PC-9 (cell line): ENCODE data around the gene ESR2. TPM values are rescaled to one million over a fixed set of nuclear protein-coding genes. Genes with fewer than 3 reads are reported as not detected.
"Not testable (repeated sequence)": the region's sequence is repeated elsewhere in the genome, so short reads cannot be mapped to it uniquely, and the experiment has no call there.

Experiments
- BruUV-seq: library from RNA; stranded (reverse); fragments of 400-500 nt; replicated peaks from 2 replicates; lab custom pipeline; 2021; lab: Mats Ljungman, UMichigan
- CTCF ChIA-PET: fragments of 300-600 bp; sonication (Branson Sonifier 250); formaldehyde crosslinking; loops from one replicate; lab custom pipeline; 2022; ENCODE audit warnings: antibody characterized with exemption; lab: Charles Lee
- POLR2A ChIA-PET: fragments of 300-600 bp; sonication (Branson Sonifier 250); formaldehyde crosslinking; loops from one replicate; lab custom pipeline; 2022; ENCODE audit warnings: antibody characterized with exemption; ENCODE audit not compliant: unreplicated experiment; lab: Charles Lee
- DNase-seq, 2 experiments: peaks; one replicate each; pipeline versions ENCODE4 v3.0.0 to v3.0.0-alpha.2; 2015 to 2022; ENCODE audit warnings: mixed read lengths in 1 of 2
- H2AFZ ChIP-seq: fragments of 200-600 bp; sonication (generic); 2 replicates; pipeline ENCODE4 v1.8.1; 2017; ENCODE audit warnings: antibody characterized with exemption
- H3F3A ChIP-seq: fragments of 200-600 bp; sonication (generic); 2 replicates; pipeline ENCODE4 v1.8.1; 2017; ENCODE audit warnings: antibody characterized with exemption, mild to moderate bottlenecking, low read depth; ENCODE audit not compliant: insufficient read depth
- H3K27ac ChIP-seq: fragments of 200-600 bp; sonication (generic); 2 replicates; pipeline ENCODE4 v1.6.1; 2016; ENCODE audit warnings: mixed run types
- H3K27me3 ChIP-seq: fragments of 200-600 bp; sonication (generic); 2 replicates; pipeline ENCODE4 v1.6.1; 2016; ENCODE audit warnings: low read depth, mixed run types; ENCODE audit not compliant: insufficient read depth
- H3K36me3 ChIP-seq: fragments of 200-600 bp; sonication (generic); 2 replicates; pipeline ENCODE4 v1.6.1; 2016; ENCODE audit warnings: low read depth, mixed run types
- H3K4me1 ChIP-seq: fragments of 200-600 bp; sonication (generic); replicated peaks from 2 replicates; pipeline ENCODE4 v1.6.1; 2016; ENCODE audit warnings: mixed run types; ENCODE audit not compliant: insufficient read depth
- H3K4me2 ChIP-seq: fragments of 200-600 bp; sonication (generic); 2 replicates; pipeline ENCODE4 v1.6.1; 2017; ENCODE audit warnings: mixed run types
- H3K4me3 ChIP-seq: fragments of 200-600 bp; sonication (generic); 2 replicates; pipeline ENCODE4 v1.6.1; 2016; ENCODE audit warnings: mixed run types
- H3K79me2 ChIP-seq: fragments of 200-600 bp; sonication (generic); 2 replicates; pipeline ENCODE4 v1.6.1; 2017; ENCODE audit warnings: low read depth, mixed run types
- H3K9me2 ChIP-seq: fragments of 200-600 bp; sonication (generic); 2 replicates; pipeline ENCODE4 v1.8.1; 2017; ENCODE audit warnings: mild to moderate bottlenecking; ENCODE audit not compliant: insufficient read depth
- H3K9me3 ChIP-seq: fragments of 200-600 bp; sonication (generic); 2 replicates; pipeline ENCODE4 v1.8.1; 2016; ENCODE audit warnings: low read depth; ENCODE audit not compliant: insufficient read depth
- H4K20me1 ChIP-seq: fragments of 200-600 bp; sonication (generic); 2 replicates; pipeline ENCODE4 v1.8.1; 2017; ENCODE audit not compliant: insufficient read depth
- EZH2 ChIP-seq: fragments of 200-600 bp; sonication (generic); IDR thresholded peaks from 2 replicates; pipeline ENCODE4 v1.8.0; 2017; ENCODE audit warnings: antibody characterized with exemption, low read depth
- intact Hi-C: fragments of 100-400 bp; cut with micrococcal nuclease; formaldehyde crosslinking; loops from one replicate; pipeline ENCODE4 v1.10.0; 2022; ENCODE audit not compliant: unreplicated experiment
- total RNA-seq: library from RNA; stranded (reverse); gene quantifications from 2 replicates; pipeline ENCODE4 v1.2.3, GENCODE V29; 2021
- TF ChIP-seq, protein P1 (sequence below): fragments of 200-600 bp; sonication (generic); conservative IDR thresholded peaks from 2 replicates; pipeline ENCODE4 v1.6.1; 2017; ENCODE audit warnings: mixed run types, antibody characterized with exemption, mild to moderate bottlenecking, moderate library complexity

ESR2 gene
- total RNA-seq, 1 experiment from 2014 or later: 0.20 TPM

DNA sequence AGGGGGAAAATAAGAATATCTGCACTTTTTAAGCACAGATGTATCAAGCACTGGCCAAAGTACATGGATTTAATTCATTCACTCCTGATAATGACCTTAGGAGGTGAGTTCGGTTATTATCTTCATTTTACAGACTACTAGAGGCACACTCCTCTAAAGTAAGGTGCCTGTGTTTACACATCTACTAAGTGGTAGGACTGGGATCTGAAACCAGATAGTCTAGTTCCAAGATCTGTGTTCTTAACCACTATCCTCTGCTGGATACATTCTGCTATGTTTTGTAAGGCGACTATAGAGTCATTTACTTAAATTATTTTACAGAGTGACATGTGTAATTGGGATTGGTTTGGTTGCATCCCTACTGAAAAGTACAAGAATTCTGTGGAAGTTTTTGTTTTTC, 175.3 kb downstream of the ESR2 start:
- Histone ChIP-seq H3K4me1 (no peaks in the 10 kb centered on the region), H3K4me3 (no peak overlapping the region), H3F3A (no peaks in the 10 kb centered on the region), H3K27me3 (no peaks in the 10 kb centered on the region), H3K79me2 (no peaks in the 10 kb centered on the region), H3K4me2 (no peak overlapping the region), H3K36me3 (no peaks in the 10 kb centered on the region), H3K27ac (no peak overlapping the region), H2AFZ (no peak overlapping the region), H3K9me2 (no peaks in the 10 kb centered on the region), H3K9me3 (no peaks in the 10 kb centered on the region), H4K20me1 (no peaks in the 10 kb centered on the region)
- ChIA-PET POLR2A (no interaction called here), CTCF (no interaction called here)
- no peak for DNase-seq
- intact Hi-C loops: no loop called here
- TF ChIP-seq EZH2: no peak
- TF ChIP-seq, protein P1, sequence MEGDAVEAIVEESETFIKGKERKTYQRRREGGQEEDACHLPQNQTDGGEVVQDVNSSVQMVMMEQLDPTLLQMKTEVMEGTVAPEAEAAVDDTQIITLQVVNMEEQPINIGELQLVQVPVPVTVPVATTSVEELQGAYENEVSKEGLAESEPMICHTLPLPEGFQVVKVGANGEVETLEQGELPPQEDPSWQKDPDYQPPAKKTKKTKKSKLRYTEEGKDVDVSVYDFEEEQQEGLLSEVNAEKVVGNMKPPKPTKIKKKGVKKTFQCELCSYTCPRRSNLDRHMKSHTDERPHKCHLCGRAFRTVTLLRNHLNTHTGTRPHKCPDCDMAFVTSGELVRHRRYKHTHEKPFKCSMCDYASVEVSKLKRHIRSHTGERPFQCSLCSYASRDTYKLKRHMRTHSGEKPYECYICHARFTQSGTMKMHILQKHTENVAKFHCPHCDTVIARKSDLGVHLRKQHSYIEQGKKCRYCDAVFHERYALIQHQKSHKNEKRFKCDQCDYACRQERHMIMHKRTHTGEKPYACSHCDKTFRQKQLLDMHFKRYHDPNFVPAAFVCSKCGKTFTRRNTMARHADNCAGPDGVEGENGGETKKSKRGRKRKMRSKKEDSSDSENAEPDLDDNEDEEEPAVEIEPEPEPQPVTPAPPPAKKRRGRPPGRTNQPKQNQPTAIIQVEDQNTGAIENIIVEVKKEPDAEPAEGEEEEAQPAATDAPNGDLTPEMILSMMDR: no peak
- no TSS peak for BruUV-seq

DNA sequence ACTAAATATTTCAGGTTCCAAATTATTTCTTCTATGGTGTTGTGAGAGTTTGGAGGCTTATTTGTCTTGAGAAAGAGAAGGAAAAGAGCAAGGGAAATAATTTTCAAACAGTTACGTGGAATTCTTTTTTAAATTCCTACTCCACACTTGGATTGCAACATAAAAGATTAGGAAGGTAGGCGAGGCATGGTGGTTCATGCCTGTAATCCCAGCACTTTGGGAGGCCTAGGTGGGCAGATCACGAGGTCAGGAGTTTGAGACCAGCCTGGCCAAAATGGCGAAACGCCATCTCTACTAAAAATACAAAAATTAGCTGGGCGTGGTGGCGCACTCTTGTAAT, 175.8 kb downstream of the ESR2 start:
- POLR2A ChIA-PET, H3K27me3 ChIP-seq, H3K4me2 ChIP-seq, H3K9me2 ChIP-seq, H3K4me1 ChIP-seq, H3K36me3 ChIP-seq, H3F3A ChIP-seq, intact Hi-C loops, DNase-seq, H4K20me1 ChIP-seq, H3K79me2 ChIP-seq, H2AFZ ChIP-seq, H3K27ac ChIP-seq, H3K9me3 ChIP-seq, H3K4me3 ChIP-seq, CTCF ChIA-PET: not testable (repeated sequence)
- BruUV-seq: TSS peak; percentile 17

DNA sequence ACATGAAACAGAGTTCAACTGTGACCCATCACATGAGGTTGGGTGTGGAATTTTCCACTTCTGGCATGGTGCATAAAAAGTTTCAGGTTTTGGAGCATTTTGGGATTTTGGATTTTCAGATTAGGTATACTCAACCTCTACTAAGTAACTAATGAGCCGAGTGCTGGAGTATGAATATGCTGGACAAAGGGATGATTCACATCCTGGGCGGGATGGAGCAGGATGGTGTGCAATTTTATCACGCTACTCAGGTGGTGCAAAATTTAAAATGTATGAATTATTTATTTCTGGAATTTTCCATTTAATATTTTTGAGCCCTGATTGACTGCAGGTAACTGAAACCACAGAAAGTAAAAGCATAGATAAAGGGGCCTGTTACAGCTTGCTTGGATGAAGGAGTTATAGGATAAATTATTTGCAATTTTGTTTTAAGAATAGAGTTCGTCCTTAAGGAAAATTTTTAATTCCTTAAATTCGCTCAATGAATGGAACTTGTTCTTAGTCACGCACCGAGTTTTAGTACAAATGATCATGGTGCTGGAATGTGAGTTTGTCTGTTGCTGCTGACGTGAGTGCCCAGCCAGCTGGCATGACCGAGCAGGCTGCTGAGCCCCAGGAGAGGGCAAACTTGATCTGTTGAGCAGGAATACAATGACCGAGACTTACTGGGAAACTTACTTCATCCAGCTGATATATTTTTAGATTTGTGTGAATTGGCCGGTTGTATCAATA, 176.3 kb downstream of the ESR2 start:
- ChIA-PET CTCF (no interaction called here), POLR2A (no interaction called here)
- Histone ChIP-seq H3K36me3 (no peaks in the 10 kb centered on the region), H3K27me3 (no peaks in the 10 kb centered on the region), H3K4me1 (no peaks in the 10 kb centered on the region), H3K9me2 (no peaks in the 10 kb centered on the region), H3F3A (no peaks in the 10 kb centered on the region), H3K9me3 (no peaks in the 10 kb centered on the region), H2AFZ (no peak overlapping the region), H3K4me3 (no peak overlapping the region), H4K20me1 (no peaks in the 10 kb centered on the region), H3K27ac (no peak overlapping the region), H3K4me2 (no peak overlapping the region), H3K79me2 (no peaks in the 10 kb centered on the region)
- no TSS peak for BruUV-seq
- intact Hi-C loops: no loop called here
- DNase-seq: peak in 1 of 2 experiments; percentile 60
- TF ChIP-seq EZH2: no peak
- TF ChIP-seq, protein P1: no peak

DNA sequence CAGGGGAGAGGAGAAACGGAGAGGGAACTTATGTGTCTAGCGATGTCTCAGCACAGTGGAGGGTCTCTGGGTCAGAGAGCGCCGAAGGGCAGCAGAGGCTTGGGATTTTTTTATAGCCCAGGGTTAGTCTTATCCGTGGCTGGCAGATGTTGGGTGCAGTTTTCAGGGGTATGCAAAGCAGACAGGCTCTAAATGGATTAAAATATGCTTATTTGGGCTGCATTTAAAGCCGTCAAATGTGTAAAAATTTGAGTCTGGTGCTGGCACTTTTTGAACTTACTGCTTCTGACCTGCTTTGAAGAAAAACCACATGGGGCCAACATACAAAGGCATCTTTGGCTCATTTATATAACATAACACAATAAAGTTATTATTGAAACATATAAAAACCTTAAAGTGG, 178.8 kb downstream of the ESR2 start:
- Histone ChIP-seq H3K36me3 (no peaks in the 10 kb centered on the region), H3K27me3 (no peaks in the 10 kb centered on the region), H3K4me1 (peaks cover 5% of the 10 kb centered on the region), H3F3A (no peaks in the 10 kb centered on the region), H3K9me2 (no peaks in the 10 kb centered on the region), H3K4me2 (no peak overlapping the region), H3K79me2 (no peaks in the 10 kb centered on the region), H3K4me3 (no peak overlapping the region), H3K9me3 (no peaks in the 10 kb centered on the region), H4K20me1 (no peaks in the 10 kb centered on the region), H2AFZ (no peak overlapping the region), H3K27ac (no peak overlapping the region)
- TF ChIP-seq, protein P1: no peak
- TF ChIP-seq EZH2: no peak
- no TSS peak for BruUV-seq
- intact Hi-C loops: no loop called here
- ChIA-PET CTCF (no interaction called here), POLR2A (interaction anchor here (0.6 to 0.7 kb wide), 2 partner anchors 296 to 1375 kb away, joined by 3 to 30 read pairs; no protein-coding TSS in a partner anchor)
- DNase-seq: no peak
